Stomach (tissue), 4 donors: ENCODE measurements around the gene CCN6.

Source experiments
- EP300 ChIP-seq: sonication (generic); formaldehyde crosslinking; IDR thresholded peaks from one replicate; pipeline ENCODE4 v1.6.1; 2017; ENCODE audit warnings: antibody characterized with exemption
- POLR2A ChIP-seq, 4 donors: fragments of 450-650 bp; IDR thresholded peaks; one replicate each; pipeline ENCODE4 v1.6.1; 2016; ENCODE audit warnings: antibody characterized with exemption in 4 of 4, control low read depth in 2 of 4, mild to moderate bottlenecking in 1 of 4, moderate library complexity in 1 of 4

DNA sequence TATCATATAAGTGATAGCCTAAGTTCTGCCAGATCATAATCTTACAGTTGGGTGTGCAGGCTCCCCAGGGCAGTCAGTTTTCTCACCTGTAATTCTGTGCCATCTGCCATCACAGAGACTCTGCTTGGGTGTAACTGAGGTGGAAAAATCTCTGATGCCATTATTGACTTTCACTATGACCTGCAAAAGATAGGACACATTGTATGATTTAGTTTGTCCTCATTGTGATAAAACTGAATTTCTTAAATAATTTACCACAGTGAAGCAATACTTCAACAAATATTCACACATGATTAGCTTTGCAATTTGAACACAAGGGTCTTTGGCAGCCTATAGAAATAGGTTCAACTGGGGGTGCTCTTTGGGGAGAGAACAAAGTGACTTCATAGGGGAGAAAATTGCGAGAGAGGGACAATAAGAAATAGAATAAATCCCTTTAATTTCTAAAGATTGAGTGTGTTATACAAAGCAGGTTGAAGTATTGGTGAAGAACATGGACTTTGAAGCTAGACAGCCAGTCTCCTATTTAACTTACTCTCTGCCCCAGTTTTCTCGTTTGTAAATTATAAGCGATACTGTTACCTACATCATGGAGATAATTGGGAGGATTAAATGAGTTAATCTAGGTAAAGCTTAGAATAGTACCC lies 60.8 kb downstream of the CCN6 start:
- TF ChIP-seq POLR2A (IDR thresholded peaks at IDR 0.05) (no peak), EP300 (no peak)
